Subcutaneous adipose tissue (tissue), 4 donors: ENCODE data around the gene VWA8. TPM values are rescaled to one million over a fixed set of nuclear protein-coding genes. Genes with fewer than 3 reads are reported as not detected.

Source experiments
- CTCF ChIP-seq: fragments of 450-650 bp; IDR thresholded peaks from one replicate; pipeline ENCODE4 v1.5.1; 2016; ENCODE audit warnings: low read depth, mild to moderate bottlenecking, control low read depth, antibody characterized with exemption, moderate library complexity
- total RNA-seq, 4 donors: library from RNA; depleted of rRNA; stranded (reverse); fragments of >200 nt; gene quantifications; one replicate each; pipeline ENCODE4 v1.1.0, GENCODE V29; 2016

The VWA8 gene
- total RNA-seq, 4 donors from 2014 or later = 18.1 to 28.3 (median 20.3) TPM

GRCh38 chr13:41774605-41775218, 186.2 kb downstream of the VWA8 start:
- TF ChIP-seq CTCF = no peak

GRCh38 chr13:41767801-41768200, 193.1 kb downstream of the VWA8 start:
- no peak for TF ChIP-seq CTCF

- no peak for TF ChIP-seq CTCF
Measured at GRCh38 chr13:41766439-41766838, 194.5 kb downstream of the VWA8 start.

- TF ChIP-seq CTCF = no peak
Measured at GRCh38 chr13:41765813-41766212, 195.1 kb downstream of the VWA8 start.

- no peak for TF ChIP-seq CTCF
Measured at GRCh38 chr13:41765020-41765419, 195.9 kb downstream of the VWA8 start.

- no peak for TF ChIP-seq CTCF
Measured at GRCh38 chr13:41764558-41764957, 196.4 kb downstream of the VWA8 start.

- no peak for TF ChIP-seq CTCF
Measured at GRCh38 chr13:41763782-41764181, 197.1 kb downstream of the VWA8 start.
